ENCODE data around the gene PSMF1. TPM values are rescaled to one million over a fixed set of nuclear protein-coding genes. Genes with fewer than 3 reads are reported as not detected.

Gene PSMF1
- total and polyA plus RNA-seq, 9 of the 15 experiments (the other 6 are each of a cell fraction or from before 2014, with no cell fraction given): 8.5 to 192 (median 33.2) TPM

DNA sequence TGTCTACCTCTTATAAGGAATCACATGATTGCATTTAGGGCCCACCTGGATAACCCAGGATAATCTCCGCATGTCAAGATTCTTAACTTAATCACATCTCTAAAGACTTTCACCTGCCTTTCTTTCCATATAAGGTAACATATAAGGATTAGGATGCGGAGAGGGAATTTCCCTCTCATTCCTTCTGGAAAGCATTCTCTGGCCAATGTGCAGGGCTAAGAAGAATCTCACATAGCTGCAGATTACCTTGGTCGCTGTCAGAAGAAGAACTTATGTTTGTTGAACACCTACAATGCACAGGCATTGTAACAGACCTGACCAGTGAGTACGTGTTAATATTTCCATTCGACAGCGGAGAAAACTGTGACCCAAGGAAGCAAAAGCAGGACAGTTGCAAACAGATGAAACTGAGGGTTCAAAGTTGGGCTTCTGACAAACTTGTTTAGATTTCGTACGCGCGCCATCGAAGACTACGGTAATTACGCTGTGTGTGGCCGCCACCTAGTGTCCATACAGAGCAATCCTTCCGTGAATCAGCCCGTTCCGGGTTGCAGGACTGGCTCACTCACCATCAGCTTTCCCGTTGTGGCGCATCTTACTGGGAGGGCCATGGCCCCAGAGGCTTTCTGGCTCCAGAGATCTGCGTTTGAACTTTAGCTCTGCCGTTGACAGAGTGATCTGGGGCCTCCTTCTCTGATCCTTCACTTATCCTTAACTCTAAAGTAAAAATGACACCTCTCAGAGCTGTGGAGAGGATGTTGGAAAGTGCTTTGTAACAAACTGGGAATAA lies 94.4 kb downstream of the PSMF1 start:
- 14% methylated on average over 20 of the region's 21 CpGs for WGBS (ENCODE audit: insufficient coverage, low coverage, missing lambda C conversion rate)
- intact Hi-C loops (cut with micrococcal nuclease): loop anchor here (1.0 to 10.0 kb wide), 6 partner anchors 36 to 397 kb away; partner anchors contain the start of genes FKBP1A and PSMF1
- H3K4me2 ChIP-seq (ENCODE audit: insufficient read depth, low read length): peak overlapping the region; percentile 50
- H4K20me1 ChIP-seq (replicated peaks; ENCODE audit: control insufficient read depth, insufficient read depth, low read length): no peaks in the 10 kb centered on the region
- no peaks in the 10 kb centered on the region for H3K79me2 ChIP-seq (ENCODE audit: control insufficient read depth, insufficient read depth, low read length)
- peak overlapping the region; percentile 79 for H2AFZ ChIP-seq (ENCODE audit: low read depth, low read length)
- no peaks in the 10 kb centered on the region for H3K36me3 ChIP-seq (ENCODE audit: control insufficient read depth, insufficient read depth, low read length)
- ATAC-seq (peak; percentile 93), DNase-seq (ENCODE audit: extremely low read depth in 1 of 4, low spot score in 3 of 4) (peak; percentile 61 to 89 (median 67)), FAIRE-seq (peak; percentile 90)
- H3K9ac ChIP-seq (ENCODE audit: insufficient read depth in 1 of 2, low read depth in 2 of 2, low read length in 2 of 2): no peak overlapping the region
- peaks cover 13 to 35% of the 10 kb centered on the region in 2 experiments; a peak in 4 of 5 replicates for H3K4me1 ChIP-seq (replicated peaks in 1 of 2; ENCODE audit: control insufficient read depth in 2 of 2, insufficient read depth in 2 of 2, low read length in 2 of 2)
- H3K27ac ChIP-seq (ENCODE audit: extremely low read depth, low read depth, low read length): no peak overlapping the region
- no TSS peak for BruUV-seq (replicated peaks)
- H3K9me3 ChIP-seq (replicated peaks; ENCODE audit: control insufficient read depth, insufficient read depth, low read depth, low read length): no peaks in the 10 kb centered on the region; the same call in 1 of the 2 replicates
- POLR2A ChIA-PET: interaction anchor here (0.5 to 1.0 kb wide), 7 partner anchors 8 to 860 kb away, joined by 3 to 5 read pairs (median 3); partner anchors contain the start of gene TMEM74B
- CTCF ChIA-PET (ENCODE audit: low intra/inter-chr PET ratio): interaction anchor here (0.5 to 1.4 kb wide), 4 partner anchors 31 to 397 kb away, joined by 3 to 6 read pairs (median 4); no protein-coding TSS in a partner anchor
- no peaks in the 10 kb centered on the region for H3K27me3 ChIP-seq (ENCODE audit: control insufficient read depth in 2 of 2, insufficient read depth in 2 of 2, low read length in 2 of 2)
- no peak overlapping the region for H3K4me3 ChIP-seq
- in situ Hi-C loops (cut with MboI): no loop called here
- no peaks in the 10 kb centered on the region for H3K9me1 ChIP-seq (ENCODE audit: control insufficient read depth, insufficient read depth, low read length)
- TF ChIP-seq ZNF384 (IDR thresholded peaks at IDR 0.05; ENCODE audit: low read depth, low read length) (no peak), BACH1 (tag; IDR thresholded peaks at IDR 0.05) (0 out of 2 replicates have a peak, but pooled peaks have one; percentile 27), KDM1A (IDR thresholded peaks at IDR 0.05) (no peak), SP1 (CRISPR knock-in tag; IDR thresholded peaks at IDR 0.05) (peak; percentile 45; the same call in 1 of the 2 replicates), RAD21 (CRISPR knock-in tag; conservative IDR thresholded peaks at IDR 0.05 in 1 of 2, IDR thresholded peaks at IDR 0.05 in 1 of 2) (peak; percentile 79 to 87), CTBP1 (IDR thresholded peaks at IDR 0.05; ENCODE audit: borderline replicate concordance) (peak; percentile 70; the same call in 1 of the 2 replicates), SOX6 (IDR thresholded peaks at IDR 0.05) (peak; percentile 18; the same call in 1 of the 2 replicates), CREM (IDR thresholded peaks at IDR 0.05; ENCODE audit: low read depth) (0 out of 2 replicates have a peak, but pooled peaks have one; percentile 41), HIVEP1 (CRISPR knock-in tag; IDR thresholded peaks at IDR 0.05) (no peak), ELF1 (tag; IDR thresholded peaks at IDR 0.05) (peak; percentile 54; the same call in 1 of the 2 replicates), ARID2 (IDR thresholded peaks at IDR 0.05) (0 out of 2 replicates have a peak, but pooled peaks have one; percentile 15)
- TF ChIP-seq, protein P1, sequence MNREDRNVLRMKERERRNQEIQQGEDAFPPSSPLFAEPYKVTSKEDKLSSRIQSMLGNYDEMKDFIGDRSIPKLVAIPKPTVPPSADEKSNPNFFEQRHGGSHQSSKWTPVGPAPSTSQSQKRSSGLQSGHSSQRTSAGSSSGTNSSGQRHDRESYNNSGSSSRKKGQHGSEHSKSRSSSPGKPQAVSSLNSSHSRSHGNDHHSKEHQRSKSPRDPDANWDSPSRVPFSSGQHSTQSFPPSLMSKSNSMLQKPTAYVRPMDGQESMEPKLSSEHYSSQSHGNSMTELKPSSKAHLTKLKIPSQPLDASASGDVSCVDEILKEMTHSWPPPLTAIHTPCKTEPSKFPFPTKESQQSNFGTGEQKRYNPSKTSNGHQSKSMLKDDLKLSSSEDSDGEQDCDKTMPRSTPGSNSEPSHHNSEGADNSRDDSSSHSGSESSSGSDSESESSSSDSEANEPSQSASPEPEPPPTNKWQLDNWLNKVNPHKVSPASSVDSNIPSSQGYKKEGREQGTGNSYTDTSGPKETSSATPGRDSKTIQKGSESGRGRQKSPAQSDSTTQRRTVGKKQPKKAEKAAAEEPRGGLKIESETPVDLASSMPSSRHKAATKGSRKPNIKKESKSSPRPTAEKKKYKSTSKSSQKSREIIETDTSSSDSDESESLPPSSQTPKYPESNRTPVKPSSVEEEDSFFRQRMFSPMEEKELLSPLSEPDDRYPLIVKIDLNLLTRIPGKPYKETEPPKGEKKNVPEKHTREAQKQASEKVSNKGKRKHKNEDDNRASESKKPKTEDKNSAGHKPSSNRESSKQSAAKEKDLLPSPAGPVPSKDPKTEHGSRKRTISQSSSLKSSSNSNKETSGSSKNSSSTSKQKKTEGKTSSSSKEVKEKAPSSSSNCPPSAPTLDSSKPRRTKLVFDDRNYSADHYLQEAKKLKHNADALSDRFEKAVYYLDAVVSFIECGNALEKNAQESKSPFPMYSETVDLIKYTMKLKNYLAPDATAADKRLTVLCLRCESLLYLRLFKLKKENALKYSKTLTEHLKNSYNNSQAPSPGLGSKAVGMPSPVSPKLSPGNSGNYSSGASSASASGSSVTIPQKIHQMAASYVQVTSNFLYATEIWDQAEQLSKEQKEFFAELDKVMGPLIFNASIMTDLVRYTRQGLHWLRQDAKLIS (CRISPR knock-in tag; IDR thresholded peaks at IDR 0.05): 0 out of 2 replicates have a peak, but pooled peaks have one; percentile 35
- TF ChIP-seq, protein P2, sequence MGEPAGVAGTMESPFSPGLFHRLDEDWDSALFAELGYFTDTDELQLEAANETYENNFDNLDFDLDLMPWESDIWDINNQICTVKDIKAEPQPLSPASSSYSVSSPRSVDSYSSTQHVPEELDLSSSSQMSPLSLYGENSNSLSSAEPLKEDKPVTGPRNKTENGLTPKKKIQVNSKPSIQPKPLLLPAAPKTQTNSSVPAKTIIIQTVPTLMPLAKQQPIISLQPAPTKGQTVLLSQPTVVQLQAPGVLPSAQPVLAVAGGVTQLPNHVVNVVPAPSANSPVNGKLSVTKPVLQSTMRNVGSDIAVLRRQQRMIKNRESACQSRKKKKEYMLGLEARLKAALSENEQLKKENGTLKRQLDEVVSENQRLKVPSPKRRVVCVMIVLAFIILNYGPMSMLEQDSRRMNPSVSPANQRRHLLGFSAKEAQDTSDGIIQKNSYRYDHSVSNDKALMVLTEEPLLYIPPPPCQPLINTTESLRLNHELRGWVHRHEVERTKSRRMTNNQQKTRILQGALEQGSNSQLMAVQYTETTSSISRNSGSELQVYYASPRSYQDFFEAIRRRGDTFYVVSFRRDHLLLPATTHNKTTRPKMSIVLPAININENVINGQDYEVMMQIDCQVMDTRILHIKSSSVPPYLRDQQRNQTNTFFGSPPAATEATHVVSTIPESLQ (CRISPR knock-in tag; IDR thresholded peaks at IDR 0.05): 0 out of 2 replicates have a peak, but pooled peaks have one; percentile 65
- TF ChIP-seq, protein P3, sequence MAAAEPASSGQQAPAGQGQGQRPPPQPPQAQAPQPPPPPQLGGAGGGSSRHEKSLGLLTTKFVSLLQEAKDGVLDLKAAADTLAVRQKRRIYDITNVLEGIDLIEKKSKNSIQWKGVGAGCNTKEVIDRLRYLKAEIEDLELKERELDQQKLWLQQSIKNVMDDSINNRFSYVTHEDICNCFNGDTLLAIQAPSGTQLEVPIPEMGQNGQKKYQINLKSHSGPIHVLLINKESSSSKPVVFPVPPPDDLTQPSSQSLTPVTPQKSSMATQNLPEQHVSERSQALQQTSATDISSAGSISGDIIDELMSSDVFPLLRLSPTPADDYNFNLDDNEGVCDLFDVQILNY (CRISPR knock-in tag; IDR thresholded peaks at IDR 0.05): 0 out of 2 replicates have a peak, but pooled peaks have one; percentile 42
